GM21447 (cell line): ENCODE measurements around the gene OR6M1.

Experiments used
- ATAC-seq: cut with Tn5 transposase; IDR thresholded peaks from one replicate; pipeline ENCODE4 v1.9.1; 2021; ENCODE audit not compliant: unreplicated experiment

The OR6M1 gene, protein sequence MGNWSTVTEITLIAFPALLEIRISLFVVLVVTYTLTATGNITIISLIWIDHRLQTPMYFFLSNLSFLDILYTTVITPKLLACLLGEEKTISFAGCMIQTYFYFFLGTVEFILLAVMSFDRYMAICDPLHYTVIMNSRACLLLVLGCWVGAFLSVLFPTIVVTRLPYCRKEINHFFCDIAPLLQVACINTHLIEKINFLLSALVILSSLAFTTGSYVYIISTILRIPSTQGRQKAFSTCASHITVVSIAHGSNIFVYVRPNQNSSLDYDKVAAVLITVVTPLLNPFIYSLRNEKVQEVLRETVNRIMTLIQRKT

DNA sequence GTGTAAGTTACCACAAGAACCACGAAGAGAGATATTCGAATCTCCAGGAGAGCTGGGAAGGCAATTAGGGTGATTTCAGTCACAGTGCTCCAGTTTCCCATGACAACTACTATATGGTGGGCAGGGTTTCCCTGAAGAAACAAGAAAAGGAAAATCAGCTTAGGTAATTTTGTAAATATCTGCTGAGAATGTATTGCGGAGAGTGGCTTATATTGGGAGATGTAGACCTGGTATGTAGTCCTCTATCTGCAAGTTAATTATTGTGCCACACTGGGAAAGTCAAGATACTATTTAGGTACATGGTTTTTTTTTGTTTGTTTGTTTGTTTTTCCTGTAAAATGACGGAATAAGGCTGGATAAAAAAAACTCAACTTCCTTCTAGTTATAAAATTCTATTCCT lies at the start of gene OR6M1:
Gene OR6M1, minus strand, starts transcription at position 101 of the 400 bp plus-strand sequence. Its CDS starts 0 bp downstream, at position 101.
- ATAC-seq = no peak

DNA sequence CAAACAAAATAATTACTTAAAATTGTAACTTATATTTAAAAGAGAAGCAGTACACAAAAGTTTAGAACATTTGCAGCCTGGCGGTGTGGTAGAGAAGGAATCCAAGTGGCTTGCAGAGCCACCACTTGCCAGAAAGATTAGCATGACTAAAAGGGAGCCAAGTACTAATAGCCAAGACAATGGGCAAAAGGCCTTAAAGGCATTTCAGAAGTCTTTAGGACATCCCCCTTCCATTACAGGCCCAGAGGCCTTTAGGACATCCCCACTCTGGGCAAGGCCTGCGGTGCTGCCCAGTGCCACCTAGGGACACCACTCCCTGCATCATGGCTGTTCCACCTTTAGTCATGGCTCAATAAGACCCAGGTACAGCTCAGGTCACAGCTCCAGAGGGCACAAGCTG lies 46.9 kb upstream of the OR6M1 start:
- no peak for ATAC-seq

DNA sequence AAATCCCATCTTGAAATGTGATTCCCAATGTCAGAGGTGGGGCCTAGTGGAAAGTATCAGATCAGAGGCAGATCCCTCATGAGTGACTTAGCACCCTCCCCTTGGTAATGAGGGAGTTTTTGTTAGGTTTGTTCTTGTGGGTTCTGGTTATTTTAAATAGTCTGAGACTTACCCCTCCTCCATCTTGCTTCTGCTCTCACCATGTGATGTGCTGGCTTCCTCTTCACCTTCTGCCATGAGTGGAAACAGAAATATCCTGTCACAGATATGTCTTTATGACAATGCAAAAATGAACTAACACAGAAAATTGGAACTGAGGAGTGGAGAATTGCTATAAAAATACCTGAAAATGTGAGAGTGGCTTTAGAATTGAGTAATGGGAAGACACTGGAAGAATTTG lies 46.2 kb upstream of the OR6M1 start:
- no peak for ATAC-seq

DNA sequence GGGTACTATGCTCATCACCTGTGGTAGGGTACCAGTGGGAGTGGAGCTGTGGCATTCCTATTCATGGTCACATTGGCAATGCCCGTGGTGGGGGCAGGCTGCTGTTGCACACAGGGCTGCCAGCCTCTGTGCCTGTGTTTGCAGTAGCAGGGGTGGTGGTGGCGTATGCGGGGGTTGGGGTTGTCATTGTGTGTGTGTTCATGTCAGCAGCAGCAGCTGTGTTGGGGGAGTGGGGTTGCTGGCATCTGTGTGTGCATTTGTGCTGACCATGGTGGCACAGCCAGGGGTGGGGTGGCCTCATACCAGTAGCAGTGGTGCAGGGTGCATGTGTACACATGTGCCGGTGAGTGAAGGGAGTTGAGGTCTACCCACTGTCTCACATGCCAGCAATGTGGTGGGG lies 45.0 kb upstream of the OR6M1 start:
- no peak for ATAC-seq

DNA sequence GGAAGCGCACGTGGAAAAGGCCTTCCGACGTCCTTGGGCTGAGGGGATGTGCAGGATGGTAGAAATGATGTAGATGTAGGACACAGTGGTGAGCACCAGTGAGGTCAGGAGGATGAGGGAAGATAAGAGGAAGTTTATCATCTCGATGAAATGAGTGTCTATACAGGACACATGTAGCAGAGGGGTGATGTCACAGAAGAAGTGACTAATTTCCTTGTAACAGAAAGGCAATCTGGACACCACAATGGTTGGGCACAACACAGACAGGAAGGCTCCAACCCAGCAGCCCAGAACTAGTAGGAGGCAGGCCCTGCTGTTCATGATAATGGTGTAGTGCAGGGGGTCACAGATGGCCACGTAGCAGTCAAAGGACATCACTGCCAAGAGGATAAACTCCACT lies 35.0 kb upstream of the OR6M1 start:
- no peak for ATAC-seq

DNA sequence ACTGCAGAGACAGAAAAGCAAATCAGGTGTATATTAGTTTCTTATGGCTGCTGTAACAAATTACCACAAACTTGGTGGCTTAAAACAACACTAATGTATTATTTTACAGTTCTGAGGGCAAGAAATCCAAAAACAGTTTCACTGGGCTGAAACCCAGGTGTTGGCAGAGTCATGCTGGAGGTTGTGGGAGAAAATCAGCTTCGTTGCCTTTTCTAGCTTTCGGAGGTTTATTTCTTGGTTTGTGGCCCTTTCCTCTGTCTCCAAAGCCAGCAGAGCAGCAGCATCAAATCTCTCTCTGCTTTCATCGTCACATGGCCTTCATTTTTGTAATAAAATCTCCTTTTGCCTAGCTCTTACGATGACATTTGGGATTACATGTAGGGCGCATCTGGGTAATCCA lies 33.0 kb upstream of the OR6M1 start:
- ATAC-seq = no peak

DNA sequence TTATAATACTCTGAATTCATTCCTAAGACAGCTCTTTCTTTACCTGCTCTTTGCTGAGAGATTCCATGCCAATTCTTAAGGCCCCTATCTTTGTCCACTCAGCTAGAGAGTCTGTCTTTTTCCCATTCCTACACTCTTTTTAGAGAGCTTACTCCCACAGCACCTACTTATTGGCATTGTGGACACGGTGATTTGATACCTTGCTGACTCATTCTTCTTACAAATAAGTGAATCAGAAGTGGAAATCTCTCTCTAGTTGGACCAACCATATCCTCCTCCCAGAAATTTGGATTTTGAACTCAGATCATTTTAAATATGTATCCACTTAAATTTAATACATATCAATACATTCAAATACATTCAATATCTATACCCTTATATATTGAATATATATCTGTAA lies 32.5 kb upstream of the OR6M1 start:
- ATAC-seq = no peak

DNA sequence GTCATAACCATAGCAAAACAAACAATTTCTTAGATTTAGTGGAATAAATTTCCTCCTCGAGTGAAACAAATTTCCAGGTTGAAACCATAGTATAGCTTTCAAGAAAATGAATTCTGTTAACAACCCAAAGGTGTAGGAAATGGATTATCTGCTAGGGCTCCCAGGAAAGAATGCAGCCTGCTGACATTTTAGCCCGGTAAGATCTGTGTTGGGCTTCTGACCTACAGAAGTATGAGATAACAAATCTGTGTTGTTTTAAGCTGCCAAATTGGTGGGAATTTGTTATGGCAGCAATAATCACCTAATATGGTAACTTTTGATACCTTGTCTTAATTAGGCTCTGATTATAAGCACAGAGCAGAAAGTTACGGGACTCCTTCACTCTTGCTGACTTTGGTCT lies 32.0 kb upstream of the OR6M1 start:
- ATAC-seq = no peak

DNA sequence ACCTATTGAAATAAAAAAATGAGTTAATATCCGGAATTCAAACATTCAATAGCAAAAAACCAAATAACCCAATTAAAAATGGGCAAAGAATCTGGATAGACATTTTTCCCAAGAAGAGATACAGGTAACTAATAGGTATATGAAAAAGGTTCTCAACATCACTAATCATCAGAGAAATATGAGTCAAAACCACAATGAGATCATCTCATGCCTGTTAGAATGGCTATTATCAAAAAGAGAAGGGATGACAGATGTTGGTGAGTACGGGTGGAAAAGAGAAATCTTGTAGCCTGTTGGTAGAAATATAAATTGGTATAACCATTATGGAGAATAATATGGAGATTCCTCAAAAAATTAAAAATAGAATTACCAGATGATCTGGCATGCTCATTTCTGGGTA lies 26.9 kb upstream of the OR6M1 start:
- ATAC-seq = no peak

DNA sequence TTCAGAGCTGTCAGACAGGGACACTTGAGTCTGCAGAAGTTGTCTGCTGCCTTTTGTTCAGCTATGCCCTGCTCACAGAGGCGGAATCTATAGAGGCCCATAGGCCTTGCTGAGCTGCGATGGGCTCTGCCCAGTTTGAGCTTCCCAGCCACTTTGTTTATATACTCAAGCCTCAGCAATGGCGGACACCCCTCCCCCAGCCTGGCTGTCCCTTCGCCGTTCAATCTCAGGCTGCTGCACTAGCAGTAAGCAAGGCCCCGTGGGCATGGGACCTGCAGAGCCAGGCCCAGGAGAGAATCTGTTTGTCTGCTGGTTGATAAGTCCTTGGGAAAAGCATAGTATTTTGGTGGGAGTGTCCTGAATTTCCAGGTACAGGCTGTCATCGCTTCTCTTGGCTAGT lies 23.6 kb upstream of the OR6M1 start:
- no peak for ATAC-seq

DNA sequence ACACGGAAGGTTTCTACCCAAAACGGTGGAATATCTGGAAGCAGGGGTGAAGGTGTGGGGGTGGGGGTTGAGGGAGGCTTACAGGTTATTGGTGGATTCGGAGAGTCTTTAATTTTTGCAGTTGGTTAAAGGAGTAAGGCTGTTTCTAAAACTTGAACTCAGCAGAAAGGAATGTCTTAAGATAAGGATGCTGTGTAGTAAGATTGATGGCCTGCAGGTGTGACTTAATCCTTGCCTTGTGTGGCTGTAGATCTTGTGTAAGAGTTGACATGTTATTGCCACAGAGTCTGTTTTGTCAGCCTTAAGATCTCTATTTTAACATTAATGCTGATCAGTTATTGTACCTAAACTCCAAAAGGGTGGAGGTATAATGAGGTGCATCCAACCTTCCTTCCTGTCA lies 16.4 kb upstream of the OR6M1 start:
- ATAC-seq = no peak

DNA sequence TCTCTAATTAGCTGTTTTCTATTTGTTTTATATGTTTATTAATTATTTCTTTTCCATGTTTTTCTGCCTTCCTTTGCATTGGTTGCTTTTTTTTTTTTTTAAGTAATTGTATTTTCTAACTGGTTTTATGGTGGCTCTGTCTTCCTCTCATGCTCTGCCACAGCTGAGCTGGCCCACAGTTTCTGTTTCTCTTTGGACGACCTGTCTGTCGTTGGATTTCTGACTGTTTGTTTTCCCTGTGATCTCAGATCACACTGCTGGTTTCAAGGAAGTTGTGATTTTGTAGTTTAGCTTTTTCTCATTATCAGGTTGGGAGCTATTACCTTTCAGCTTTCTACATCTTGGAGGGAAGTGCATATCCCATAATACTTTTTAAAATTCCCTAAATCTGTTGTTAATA lies 15.9 kb upstream of the OR6M1 start:
- no peak for ATAC-seq

DNA sequence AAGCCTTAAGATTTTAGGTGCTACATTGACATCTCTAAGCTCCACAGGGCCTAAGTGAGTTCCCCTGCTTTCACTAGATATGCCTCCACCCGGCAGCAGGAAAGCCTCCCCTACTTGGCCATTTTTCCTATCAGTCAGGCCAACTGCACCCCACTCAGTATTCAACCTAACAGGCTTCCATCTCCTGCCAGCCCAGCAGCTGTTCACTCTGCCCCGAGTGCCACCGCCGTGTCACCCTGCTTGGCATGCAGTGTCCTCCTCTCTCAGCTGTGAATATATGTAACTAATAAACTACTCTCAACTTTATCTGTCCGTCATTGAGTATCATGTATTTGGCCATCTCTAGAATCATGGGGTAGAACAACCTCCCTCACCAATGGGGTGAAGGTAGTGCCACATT lies 9.0 kb upstream of the OR6M1 start:
- no peak for ATAC-seq

DNA sequence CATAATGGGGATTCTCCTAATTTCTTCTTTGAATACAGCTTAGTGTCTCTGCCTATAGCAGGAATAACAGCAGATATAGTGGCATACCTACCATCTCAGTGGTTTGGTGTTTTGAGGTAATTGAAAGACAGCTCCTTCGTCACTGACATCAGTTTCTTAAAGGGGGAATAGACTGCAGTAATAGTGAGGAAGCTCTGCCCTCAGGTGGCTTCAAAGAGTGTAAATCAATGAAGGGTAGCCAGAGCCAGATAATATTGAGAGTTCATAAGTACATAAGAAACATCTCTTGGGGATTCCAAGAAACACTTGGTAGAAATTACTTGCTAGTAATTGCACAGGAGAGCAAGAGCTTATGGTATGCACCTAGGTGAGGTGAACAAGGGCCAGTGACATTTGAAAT lies 4.4 kb downstream of the OR6M1 start:
- ATAC-seq = no peak

DNA sequence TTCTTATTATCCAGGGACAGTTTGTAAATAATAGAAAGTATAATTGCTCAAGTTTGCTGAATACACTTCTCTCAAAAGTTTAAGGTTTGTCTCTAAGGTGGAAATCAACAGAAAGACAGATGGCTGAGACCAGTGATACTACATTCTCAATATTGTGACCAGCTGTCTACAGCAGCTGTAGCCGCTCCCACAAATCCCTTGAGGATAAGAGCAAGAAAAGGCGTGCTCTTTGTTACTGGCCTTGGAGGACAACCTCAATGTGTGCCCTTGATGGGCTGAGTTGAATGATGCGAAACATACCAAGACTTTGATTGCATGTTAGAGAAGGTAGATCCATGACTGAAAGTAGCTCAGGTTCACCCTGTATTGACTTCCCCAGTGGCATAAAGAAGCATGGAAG lies 6.1 kb downstream of the OR6M1 start:
- ATAC-seq = no peak

DNA sequence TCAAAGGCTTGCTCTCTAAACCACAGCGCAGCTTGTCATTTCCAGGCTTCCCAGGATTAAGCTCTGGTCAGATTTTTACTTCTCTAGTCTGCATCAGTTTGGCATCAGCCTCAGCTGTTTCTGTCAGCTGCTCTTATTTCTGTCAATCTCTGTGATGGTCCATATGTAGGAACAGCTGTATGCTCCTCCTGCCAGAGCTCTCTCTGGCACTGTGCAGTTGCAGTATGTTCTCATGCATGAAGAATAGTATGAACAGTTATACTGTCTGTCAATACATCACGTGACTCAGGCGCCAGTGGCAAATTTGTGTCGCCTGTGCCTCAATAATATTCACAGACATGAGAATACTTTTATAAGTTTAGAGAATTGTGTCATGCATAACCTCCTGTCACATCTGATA lies 6.7 kb downstream of the OR6M1 start:
- ATAC-seq = no peak

DNA sequence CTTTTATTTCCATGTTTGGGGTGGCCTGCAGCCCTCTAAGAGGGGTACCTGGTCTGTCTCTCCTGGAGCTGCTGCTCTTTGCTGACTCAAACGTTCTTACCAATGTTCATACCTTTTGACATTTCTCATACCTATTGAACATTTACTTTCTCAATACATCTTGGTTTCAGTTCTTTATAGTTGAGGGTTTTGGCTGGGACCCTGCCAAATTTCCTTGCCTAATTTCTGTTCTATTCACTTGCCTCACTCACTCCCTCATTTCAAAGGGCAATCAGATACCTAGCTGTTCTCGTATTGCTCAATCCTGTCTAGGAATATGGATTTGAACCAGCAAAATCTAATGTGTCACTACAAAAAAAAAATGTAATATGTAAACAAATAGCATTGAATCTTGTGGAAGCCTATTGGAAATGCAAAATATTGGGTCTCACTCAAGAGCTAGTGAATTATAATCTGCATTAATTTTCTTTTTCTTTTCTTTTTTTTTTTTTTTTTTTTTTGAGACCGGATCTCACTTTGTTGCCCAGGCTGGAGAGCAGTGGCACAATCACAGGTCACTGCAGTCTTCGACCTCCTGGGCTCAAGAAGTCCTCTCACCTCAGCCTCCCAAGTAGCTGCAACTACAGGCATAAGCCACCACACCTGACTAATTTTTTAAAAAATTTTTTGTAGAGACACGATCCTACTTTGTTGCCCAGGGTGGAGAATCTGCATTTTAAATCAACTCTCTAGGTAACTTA lies 7.5 kb downstream of the OR6M1 start:
- ATAC-seq = no peak

DNA sequence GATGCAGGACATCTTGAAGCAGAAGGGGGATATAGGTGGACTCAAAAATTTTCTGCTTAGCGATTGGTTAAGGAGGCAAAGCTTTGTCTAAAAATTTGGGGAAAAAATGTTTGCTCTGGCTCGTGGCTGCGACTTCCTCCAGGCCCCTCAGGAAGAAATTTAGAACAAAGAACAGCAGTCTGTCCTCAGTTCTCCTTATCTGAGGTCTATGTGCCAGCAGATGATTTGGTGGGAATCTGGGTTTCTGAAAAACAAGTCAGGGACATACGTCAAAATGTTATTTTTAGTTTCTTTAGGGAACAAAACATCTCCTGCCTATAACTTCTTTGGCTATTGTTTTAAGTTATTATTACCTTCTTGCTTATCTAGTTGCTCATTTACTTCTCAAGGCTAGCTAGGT lies 8.1 kb downstream of the OR6M1 start:
- no peak for ATAC-seq

DNA sequence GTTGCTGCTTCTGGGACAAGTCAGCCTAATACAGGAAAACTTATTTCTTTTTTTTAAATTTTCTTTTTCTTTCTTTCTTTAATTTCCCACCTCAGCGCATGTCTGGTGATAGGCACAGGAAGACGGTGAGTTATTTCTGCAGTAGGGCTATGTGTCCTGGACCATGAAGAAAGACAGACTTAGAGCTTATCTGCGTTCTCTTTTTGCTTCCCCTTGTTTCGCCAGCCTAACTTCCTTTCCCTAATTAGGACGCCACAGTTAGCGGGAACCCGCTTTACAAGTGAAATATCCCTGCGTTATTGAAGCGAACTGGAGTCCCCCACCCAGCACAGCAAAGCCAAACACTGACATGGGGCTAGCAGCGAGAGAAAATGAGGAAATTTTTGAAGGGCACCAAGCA lies 8.6 kb downstream of the OR6M1 start:
- no peak for ATAC-seq

DNA sequence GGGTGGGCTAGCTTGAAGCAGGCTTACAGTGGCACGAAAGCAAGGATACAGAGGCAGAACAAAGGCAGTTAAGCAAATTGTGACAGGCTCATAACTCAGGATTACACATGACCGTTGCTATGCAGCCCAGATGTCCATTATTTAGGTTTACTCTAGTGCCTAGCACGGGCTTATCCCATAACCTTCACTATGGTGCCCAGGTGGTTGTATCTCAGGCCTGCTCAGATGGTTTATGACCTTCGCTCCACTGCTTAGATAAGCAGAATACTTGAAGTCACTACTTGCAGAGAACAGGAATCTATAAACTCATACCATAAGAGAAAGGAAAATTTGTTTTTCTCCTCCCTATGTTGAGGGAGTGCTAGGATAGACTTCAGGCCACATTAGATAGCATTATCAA lies 9.0 kb downstream of the OR6M1 start:
- ATAC-seq = no peak

DNA sequence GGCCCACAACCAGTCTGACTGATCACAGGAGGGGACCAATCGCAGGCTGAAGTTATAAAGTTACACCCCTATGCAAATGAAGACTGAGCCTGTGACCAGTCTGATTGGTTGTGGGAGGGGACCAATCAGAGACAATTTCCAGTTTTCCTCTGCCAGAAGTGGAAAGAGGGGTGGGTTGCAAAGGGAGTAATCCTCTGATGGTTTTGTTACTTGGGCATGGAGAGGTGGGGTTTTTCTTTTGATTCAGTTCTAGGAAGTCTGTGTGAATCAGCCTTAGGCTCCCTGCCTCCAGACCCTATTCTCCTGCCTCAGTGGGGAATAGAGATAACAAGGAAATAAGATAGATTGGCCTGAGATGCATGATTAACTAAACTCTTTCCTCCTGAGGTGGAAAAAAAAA lies 9.9 kb downstream of the OR6M1 start:
- no peak for ATAC-seq

DNA sequence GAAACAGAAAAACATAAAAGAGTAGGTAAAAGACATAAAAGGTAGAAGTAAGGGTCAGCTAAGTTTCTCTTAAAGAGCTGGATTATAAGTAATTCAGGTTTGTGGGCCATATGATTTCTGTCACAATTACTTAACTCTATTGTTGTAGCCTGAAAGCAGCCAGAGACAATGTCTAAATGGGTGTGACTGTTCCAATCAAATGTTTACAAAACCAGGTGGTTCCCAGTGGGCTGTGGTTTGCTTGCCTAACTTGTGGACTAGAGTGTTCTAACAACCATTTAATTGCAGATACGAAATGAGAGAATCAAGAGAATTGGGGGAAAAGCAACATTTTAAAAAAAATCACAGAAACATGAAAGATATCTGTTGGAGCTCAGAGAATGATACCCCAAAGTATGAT lies 22.6 kb downstream of the OR6M1 start:
- ATAC-seq = no peak

DNA sequence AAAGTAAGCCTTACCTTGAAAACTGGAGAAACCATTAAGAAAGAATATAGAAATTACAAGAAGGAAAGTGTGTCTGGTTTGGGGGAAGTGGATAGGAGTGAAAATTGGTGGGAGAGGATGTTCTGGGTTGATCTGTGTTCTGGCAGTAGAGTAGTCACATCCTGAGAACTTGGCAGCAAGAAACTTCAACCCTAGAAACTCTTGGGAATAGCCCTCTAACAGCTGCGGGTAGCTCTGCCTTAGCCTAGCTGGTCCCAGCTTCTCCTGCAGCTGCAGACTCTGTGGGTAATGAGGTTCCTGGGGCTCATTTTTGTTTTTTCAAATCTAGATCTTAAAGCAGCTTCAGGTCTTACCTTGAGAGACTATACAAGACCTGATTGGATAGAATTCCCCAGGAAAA lies 27.6 kb downstream of the OR6M1 start:
- no peak for ATAC-seq
